ENCODE results near the gene CLEC1A.

The CLEC1A gene

DNA sequence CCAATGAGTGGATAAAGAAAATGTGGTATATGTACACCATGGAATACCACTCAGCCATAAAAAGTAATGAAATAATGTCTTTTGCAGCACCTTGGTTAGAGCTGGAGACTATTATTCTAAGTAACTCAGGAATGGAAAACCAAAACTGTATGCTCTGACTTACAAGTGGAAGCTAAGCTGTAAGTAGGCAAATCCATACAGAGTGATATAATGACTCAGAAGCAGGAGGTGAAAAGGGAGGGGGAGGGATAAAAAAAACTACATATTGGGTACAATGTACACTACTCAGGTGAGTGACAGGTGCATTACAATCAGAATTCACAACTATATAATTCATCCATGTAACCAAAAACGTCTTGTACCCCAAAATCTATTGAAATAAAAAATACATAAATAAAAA lies 15.1 kb upstream of the CLEC1A start:
- Histone ChIP-seq H3K36me3 (replicated peaks in 1 of 2; ENCODE audit: control insufficient read depth in 2 of 2, insufficient read depth in 2 of 2, low read length in 2 of 2) (no peaks in the 10 kb centered on the region), H3K4ac (ENCODE audit: low read length) (no peak overlapping the region), H3K4me1 (ENCODE audit: control insufficient read depth in 2 of 2, insufficient read depth in 1 of 2, low read depth in 1 of 2, low read length in 2 of 2) (no peaks in the 10 kb centered on the region), H4K8ac (ENCODE audit: low read depth, low read length) (no peak overlapping the region), H3K18ac (ENCODE audit: low read length) (no peak overlapping the region), H3K9me3 (replicated peaks in 1 of 2; ENCODE audit: control insufficient read depth in 2 of 2, insufficient read depth in 1 of 2, low read depth in 1 of 2, low read length in 2 of 2) (no peaks in the 10 kb centered on the region), H3K4me3 (ENCODE audit: low read length in 2 of 2) (no peak overlapping the region), H3K23ac (ENCODE audit: low read depth, low read length, poor library complexity) (no peak overlapping the region), H2BK15ac (ENCODE audit: low read length) (no peak overlapping the region), H2AK5ac (ENCODE audit: low read depth, low read length) (no peak overlapping the region), H4K91ac (ENCODE audit: low read depth, low read length, poor library complexity) (no peak overlapping the region), H3K9ac (ENCODE audit: low read depth, low read length, poor library complexity) (no peak overlapping the region), H2BK12ac (ENCODE audit: low read length) (no peak overlapping the region), H3K4me2 (ENCODE audit: insufficient read depth, low read length, poor library complexity, severe bottlenecking) (no peak overlapping the region), H3K27ac (replicated peaks; ENCODE audit: low read length) (no peak overlapping the region), H2AFZ (ENCODE audit: low read length) (no peak overlapping the region), H2BK5ac (ENCODE audit: low read length) (no peak overlapping the region), H3K14ac (ENCODE audit: low read length) (no peak overlapping the region), H3K79me1 (ENCODE audit: low read depth, low read length) (no peaks in the 10 kb centered on the region), H3K27me3 (ENCODE audit: control insufficient read depth in 3 of 3, insufficient read depth in 3 of 3, low read depth in 1 of 3, low read length in 3 of 3) (no peaks in the 10 kb centered on the region), H2BK120ac (ENCODE audit: low read depth, low read length) (no peak overlapping the region)
- no peak for DNase-seq (ENCODE audit: low spot score)
- whole genome bisulfite sequencing, 2 donors (ENCODE audit: extremely low coverage in 2 of 2, insufficient read length in 2 of 2, insufficient replicate concordance in 1 of 2) = no CpG with 5 or more reads among the region's 1 CpG

- no peak overlapping the region for H3K9ac ChIP-seq (ENCODE audit: low read depth, low read length, poor library complexity)
- H2BK5ac ChIP-seq (ENCODE audit: low read length) = no peak overlapping the region
- no peaks in the 10 kb centered on the region for H3K27me3 ChIP-seq (ENCODE audit: control insufficient read depth in 3 of 3, insufficient read depth in 3 of 3, low read depth in 1 of 3, low read length in 3 of 3)
- no peaks in the 10 kb centered on the region for H3K4me1 ChIP-seq (ENCODE audit: control insufficient read depth in 2 of 2, insufficient read depth in 1 of 2, low read depth in 1 of 2, low read length in 2 of 2)
- H2AK5ac ChIP-seq (ENCODE audit: low read depth, low read length) = no peak overlapping the region
- H3K4me2 ChIP-seq (ENCODE audit: insufficient read depth, low read length, poor library complexity, severe bottlenecking) = no peak overlapping the region
- no peaks in the 10 kb centered on the region for H3K36me3 ChIP-seq (replicated peaks in 1 of 2; ENCODE audit: control insufficient read depth in 2 of 2, insufficient read depth in 2 of 2, low read length in 2 of 2)
- no peak overlapping the region for H2BK15ac ChIP-seq (ENCODE audit: low read length)
- H4K91ac ChIP-seq (ENCODE audit: low read depth, low read length, poor library complexity) = no peak overlapping the region
- no peak overlapping the region for H4K8ac ChIP-seq (ENCODE audit: low read depth, low read length)
- no peak overlapping the region for H2BK120ac ChIP-seq (ENCODE audit: low read depth, low read length)
- no peaks in the 10 kb centered on the region for H3K9me3 ChIP-seq (replicated peaks in 1 of 2; ENCODE audit: control insufficient read depth in 2 of 2, insufficient read depth in 1 of 2, low read depth in 1 of 2, low read length in 2 of 2)
- H3K79me1 ChIP-seq (ENCODE audit: low read depth, low read length) = no peaks in the 10 kb centered on the region
- H2BK12ac ChIP-seq (ENCODE audit: low read length) = no peak overlapping the region
- no peak overlapping the region for H3K27ac ChIP-seq (replicated peaks; ENCODE audit: low read length)
- DNase-seq (ENCODE audit: low spot score) = no peak
- no peak overlapping the region for H3K4me3 ChIP-seq (ENCODE audit: low read length in 2 of 2)
- H2AFZ ChIP-seq (ENCODE audit: low read length) = no peak overlapping the region
- WGBS, 2 donors (ENCODE audit: extremely low coverage in 2 of 2, insufficient read length in 2 of 2, insufficient replicate concordance in 1 of 2) = no CpG with 5 or more reads among the region's 1 CpG
- H3K18ac ChIP-seq (ENCODE audit: low read length) = no peak overlapping the region
- H3K23ac ChIP-seq (ENCODE audit: low read depth, low read length, poor library complexity) = no peak overlapping the region
- H3K4ac ChIP-seq (ENCODE audit: low read length) = no peak overlapping the region
- H3K14ac ChIP-seq (ENCODE audit: low read length) = no peak overlapping the region
Measured at GRCh38 chr12:10113075-10113474, 14.3 kb upstream of the CLEC1A start.

DNA sequence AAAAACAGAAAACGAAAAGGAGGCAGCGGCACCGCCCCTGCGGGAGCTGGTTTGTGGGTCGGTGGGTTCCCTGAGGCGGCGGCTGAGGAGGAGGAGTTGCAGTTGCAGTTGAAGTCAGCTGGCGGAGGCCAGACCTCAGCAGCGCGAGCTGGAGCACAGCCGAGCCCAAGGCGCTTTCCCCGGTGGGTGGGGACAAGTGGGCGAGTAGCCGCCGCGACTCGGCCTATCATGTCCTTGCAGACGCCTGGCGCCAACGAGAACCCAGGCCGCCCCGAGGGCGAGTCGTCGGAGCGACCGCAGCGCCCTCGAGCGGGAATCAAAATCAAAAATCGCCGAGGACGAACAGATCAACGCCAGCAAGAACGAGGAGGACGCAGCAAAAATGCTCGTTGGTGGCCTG lies 12.7 kb upstream of the CLEC1A start:
- no CpG with 5 or more reads among the region's 38 CpGs for WGBS, 2 donors (ENCODE audit: extremely low coverage in 2 of 2, insufficient read length in 2 of 2, insufficient replicate concordance in 1 of 2)
- H3K36me3 ChIP-seq (replicated peaks in 1 of 2; ENCODE audit: control insufficient read depth in 2 of 2, insufficient read depth in 2 of 2, low read length in 2 of 2) = no peaks in the 10 kb centered on the region
- no peak overlapping the region for H3K18ac ChIP-seq (ENCODE audit: low read length)

GRCh38 chr12:10110256-10110844 lies 11.6 kb upstream of the CLEC1A start:
- Histone ChIP-seq H3K27me3 (ENCODE audit: control insufficient read depth in 3 of 3, insufficient read depth in 3 of 3, low read depth in 1 of 3, low read length in 3 of 3) (no peaks in the 10 kb centered on the region), H3K18ac (ENCODE audit: low read length) (no peak overlapping the region)

More for the DNA sequence above, 12.7 kb upstream of the CLEC1A start:
- Histone ChIP-seq H2AK5ac (ENCODE audit: low read depth, low read length) (no peak overlapping the region), H3K4me3 (ENCODE audit: low read length in 2 of 2) (peak overlapping the region in 1 of 2 donors; percentile 58), H3K4ac (ENCODE audit: low read length) (no peak overlapping the region), H2AFZ (ENCODE audit: low read length) (no peak overlapping the region), H2BK120ac (ENCODE audit: low read depth, low read length) (no peak overlapping the region), H2BK5ac (ENCODE audit: low read length) (no peak overlapping the region), H3K23ac (ENCODE audit: low read depth, low read length, poor library complexity) (peak overlapping the region; percentile 43), H2BK12ac (ENCODE audit: low read length) (no peak overlapping the region), H4K8ac (ENCODE audit: low read depth, low read length) (no peak overlapping the region), H3K14ac (ENCODE audit: low read length) (no peak overlapping the region), H3K9me3 (replicated peaks in 1 of 2; ENCODE audit: control insufficient read depth in 2 of 2, insufficient read depth in 1 of 2, low read depth in 1 of 2, low read length in 2 of 2) (no peaks in the 10 kb centered on the region), H3K4me2 (ENCODE audit: insufficient read depth, low read length, poor library complexity, severe bottlenecking) (no peak overlapping the region), H3K79me1 (ENCODE audit: low read depth, low read length) (no peaks in the 10 kb centered on the region), H3K27ac (replicated peaks; ENCODE audit: low read length) (no peak overlapping the region), H4K91ac (ENCODE audit: low read depth, low read length, poor library complexity) (no peak overlapping the region), H3K9ac (ENCODE audit: low read depth, low read length, poor library complexity) (no peak overlapping the region), H3K4me1 (ENCODE audit: control insufficient read depth in 2 of 2, insufficient read depth in 1 of 2, low read depth in 1 of 2, low read length in 2 of 2) (no peaks in the 10 kb centered on the region), H2BK15ac (ENCODE audit: low read length) (no peak overlapping the region), H3K27me3 (ENCODE audit: control insufficient read depth in 3 of 3, insufficient read depth in 3 of 3, low read depth in 1 of 3, low read length in 3 of 3) (no peaks in the 10 kb centered on the region)
- no peak for DNase-seq (ENCODE audit: low spot score)

More at GRCh38 chr12:10110256-10110844, 11.6 kb upstream of the CLEC1A start:
- Histone ChIP-seq H3K23ac (ENCODE audit: low read depth, low read length, poor library complexity) (no peak overlapping the region), H3K14ac (ENCODE audit: low read length) (no peak overlapping the region), H2AK5ac (ENCODE audit: low read depth, low read length) (no peak overlapping the region), H3K36me3 (replicated peaks in 1 of 2; ENCODE audit: control insufficient read depth in 2 of 2, insufficient read depth in 2 of 2, low read length in 2 of 2) (no peaks in the 10 kb centered on the region), H2AFZ (ENCODE audit: low read length) (no peak overlapping the region), H2BK120ac (ENCODE audit: low read depth, low read length) (no peak overlapping the region), H3K79me1 (ENCODE audit: low read depth, low read length) (no peaks in the 10 kb centered on the region), H3K4me1 (ENCODE audit: control insufficient read depth in 2 of 2, insufficient read depth in 1 of 2, low read depth in 1 of 2, low read length in 2 of 2) (no peaks in the 10 kb centered on the region), H2BK5ac (ENCODE audit: low read length) (no peak overlapping the region), H3K4me3 (ENCODE audit: low read length in 2 of 2) (no peak overlapping the region), H3K4ac (ENCODE audit: low read length) (no peak overlapping the region), H2BK12ac (ENCODE audit: low read length) (no peak overlapping the region), H4K8ac (ENCODE audit: low read depth, low read length) (no peak overlapping the region), H4K91ac (ENCODE audit: low read depth, low read length, poor library complexity) (no peak overlapping the region), H3K4me2 (ENCODE audit: insufficient read depth, low read length, poor library complexity, severe bottlenecking) (no peak overlapping the region), H3K27ac (replicated peaks; ENCODE audit: low read length) (no peak overlapping the region), H3K9ac (ENCODE audit: low read depth, low read length, poor library complexity) (no peak overlapping the region), H2BK15ac (ENCODE audit: low read length) (no peak overlapping the region), H3K9me3 (replicated peaks in 1 of 2; ENCODE audit: control insufficient read depth in 2 of 2, insufficient read depth in 1 of 2, low read depth in 1 of 2, low read length in 2 of 2) (no peaks in the 10 kb centered on the region)
- WGBS, 2 donors (ENCODE audit: extremely low coverage in 2 of 2, insufficient read length in 2 of 2, insufficient replicate concordance in 1 of 2) = no CpG with 5 or more reads among the region's 2 CpGs
- DNase-seq (ENCODE audit: low spot score) = no peak
